Activated T-cell treated with anti-CD3 and anti-CD28 coated beads, Interleukin-2, amount 50 U/mL, for 4 hours (primary cell): ENCODE results near the gene ROR1. TPM values are rescaled to one million over a fixed set of nuclear protein-coding genes. Genes with fewer than 3 reads are reported as not detected.

ENCODE experiments used
- ATAC-seq, 2 donors: fragments of 200-7000 bp; cut with Tn5 transposase; one replicate each; pipeline ENCODE4 v1.10.0; 2021
- DNase-seq: peaks from one replicate; pipeline ENCODE4 v3.0.0-alpha.2; 2020
- H3K27me3 Mint-ChIP-seq: one replicate; pipeline ENCODE4 v1.8.0; 2021; ENCODE audit warnings: low read depth, mixed read lengths
- H3K36me3 Mint-ChIP-seq: one replicate; pipeline ENCODE4 v1.8.0; 2022; ENCODE audit warnings: mixed read lengths; ENCODE audit not compliant: insufficient read depth
- H3K4me1 Mint-ChIP-seq: one replicate; pipeline ENCODE4 v1.8.0; 2021; ENCODE audit warnings: low read depth, mixed read lengths
- H3K4me3 Mint-ChIP-seq: one replicate; pipeline ENCODE4 v1.8.0; 2021; ENCODE audit warnings: mild to moderate bottlenecking, moderate library complexity, mixed read lengths
- H3K9me3 Mint-ChIP-seq: one replicate; pipeline ENCODE4 v1.8.0; 2021; ENCODE audit warnings: mixed read lengths
- total RNA-seq, 3 donors: library from RNA; stranded (reverse); gene quantifications; one replicate each; pipeline ENCODE4 v1.2.1, GENCODE V29; 2021

ROR1 gene
- total RNA-seq, 3 donors from 2014 or later: 0.08 to 0.38 (median 0.18) TPM

DNA sequence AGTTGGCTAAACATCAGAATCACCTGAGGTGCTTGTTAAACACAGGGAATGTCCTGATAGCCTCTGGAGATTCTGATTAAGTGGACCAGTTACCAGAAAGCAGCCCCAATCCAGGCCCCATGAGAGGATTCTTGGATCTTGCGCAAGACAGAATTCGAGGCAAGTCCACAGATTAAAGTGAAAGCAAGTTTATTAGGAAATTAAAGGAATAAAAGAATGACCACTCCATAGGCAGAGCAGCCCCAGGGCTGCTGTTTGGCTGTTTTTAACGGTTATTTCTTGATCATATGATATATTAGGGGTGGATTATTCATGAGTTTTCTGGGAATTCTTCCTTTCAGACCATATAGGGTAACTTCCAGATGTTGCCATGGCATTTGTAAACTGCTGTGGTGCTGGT is 176.2 kb downstream of the ROR1 start:
- no peaks in the 10 kb centered on the region for H3K36me3 Mint-ChIP-seq
- H3K9me3 Mint-ChIP-seq: peaks cover 13% of the 10 kb centered on the region
- H3K4me1 Mint-ChIP-seq: no peaks in the 10 kb centered on the region
- no peak for DNase-seq
- peaks cover 5% of the 10 kb centered on the region for H3K27me3 Mint-ChIP-seq
- no peak for ATAC-seq
- no peak overlapping the region for H3K4me3 Mint-ChIP-seq

DNA sequence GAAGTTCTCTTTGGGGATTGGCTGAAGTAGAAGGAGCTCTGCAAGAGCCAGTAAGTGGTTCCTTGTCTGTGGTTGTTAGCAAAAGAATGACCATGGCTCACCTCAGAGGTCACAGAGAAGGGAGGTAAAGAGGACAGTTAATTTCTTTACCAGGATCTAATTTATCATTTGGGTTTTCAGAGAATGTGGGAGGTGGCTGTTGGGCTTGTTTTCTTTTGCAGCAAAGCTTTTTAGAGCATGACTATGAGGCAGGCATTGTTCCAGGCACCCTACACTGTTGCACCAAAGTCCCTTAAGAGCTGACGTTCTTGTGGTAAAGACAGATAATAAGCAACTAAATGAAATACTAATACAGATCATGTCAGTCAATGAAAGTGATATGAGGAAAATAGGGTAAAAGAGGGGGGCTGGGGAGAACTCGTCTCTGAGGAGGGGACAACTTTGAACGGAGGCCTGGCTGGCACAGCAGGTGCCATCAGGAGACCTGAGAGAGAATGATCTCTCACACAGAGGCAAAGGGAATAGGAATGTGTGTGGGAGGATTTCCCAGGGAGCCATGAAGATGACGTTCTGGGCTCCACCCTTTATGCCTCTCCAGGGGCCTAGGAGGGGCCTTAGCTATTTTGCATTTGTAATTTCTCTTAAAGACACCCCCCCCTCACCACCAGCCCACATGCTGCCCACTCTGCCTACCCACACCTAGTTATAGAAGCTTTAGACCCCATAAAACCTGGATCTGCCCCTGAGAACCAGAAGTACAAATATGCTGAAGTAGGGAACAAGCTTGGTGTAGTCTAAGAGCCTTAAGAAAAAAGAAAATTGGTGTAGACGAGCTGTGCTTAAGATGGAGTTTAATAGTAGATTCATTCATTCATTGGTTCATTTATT is 177.5 kb downstream of the ROR1 start:
- H3K4me3 Mint-ChIP-seq: no peak overlapping the region
- H3K27me3 Mint-ChIP-seq: peaks cover 5% of the 10 kb centered on the region
- H3K4me1 Mint-ChIP-seq: no peaks in the 10 kb centered on the region
- ATAC-seq (no peak), DNase-seq (no peak)
- peaks cover 13% of the 10 kb centered on the region for H3K9me3 Mint-ChIP-seq
- H3K36me3 Mint-ChIP-seq: no peaks in the 10 kb centered on the region

DNA sequence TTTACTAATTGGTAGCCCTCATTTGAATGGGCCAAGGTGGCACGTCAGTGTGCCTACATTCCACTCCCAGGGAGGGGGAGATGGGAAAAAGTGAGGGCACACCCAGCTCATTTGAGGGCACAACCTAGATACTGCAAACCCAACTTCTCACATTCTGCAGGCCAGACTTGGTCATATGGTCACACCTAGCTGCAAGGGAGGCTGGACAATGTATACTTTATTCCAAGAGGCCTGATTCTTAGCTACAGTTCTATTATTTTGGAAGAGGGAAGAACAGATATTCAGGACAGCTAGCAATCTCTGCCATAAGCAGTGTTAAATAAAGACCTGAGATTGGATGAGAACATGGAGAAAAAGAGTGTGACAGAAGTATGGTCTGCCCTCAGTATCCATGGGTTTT is 180.4 kb downstream of the ROR1 start:
- Mint-ChIP-seq H3K9me3 (peaks cover 16% of the 10 kb centered on the region), H3K36me3 (no peaks in the 10 kb centered on the region), H3K27me3 (peaks cover 5% of the 10 kb centered on the region), H3K4me3 (no peak overlapping the region), H3K4me1 (no peaks in the 10 kb centered on the region)
- ATAC-seq: no peak
- DNase-seq: no peak

DNA sequence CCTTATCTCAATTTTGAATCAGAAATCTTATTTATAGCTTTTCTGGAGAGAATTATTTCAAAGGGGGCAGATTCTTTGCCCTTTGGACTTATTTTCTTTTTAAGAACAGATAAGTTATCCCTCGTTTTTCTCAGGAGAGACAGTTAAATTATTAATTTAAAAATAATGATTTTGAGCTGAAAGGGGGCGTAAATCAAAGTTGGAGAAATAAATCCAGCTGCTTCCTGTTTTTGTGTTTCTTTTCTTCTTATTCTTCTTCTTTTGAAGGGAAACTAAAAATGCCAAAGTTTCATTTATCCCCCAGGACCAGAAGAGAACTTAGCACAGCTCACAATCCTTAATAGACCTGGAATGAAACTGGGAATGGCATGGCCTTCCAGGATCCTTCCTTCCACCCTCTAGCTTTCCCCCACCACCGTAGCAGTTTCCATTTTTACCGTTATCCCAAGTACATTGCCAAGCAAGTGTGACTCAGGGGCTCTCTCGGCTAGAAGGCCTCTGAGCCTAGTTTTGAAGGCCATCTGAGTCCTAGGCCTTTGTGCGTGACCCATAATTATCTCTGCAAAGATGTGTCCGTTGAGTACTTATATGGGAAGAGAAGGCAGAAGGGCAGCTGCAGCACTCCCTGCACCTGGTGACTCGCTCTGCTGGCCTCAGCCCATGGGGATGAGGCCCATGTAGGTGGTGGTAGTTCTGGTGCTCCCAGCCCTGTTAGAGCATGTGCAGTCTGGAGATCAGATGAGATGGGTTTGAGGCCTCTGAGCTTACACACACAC is 181.7 kb downstream of the ROR1 start:
- H3K9me3 Mint-ChIP-seq: peaks cover 16% of the 10 kb centered on the region
- H3K27me3 Mint-ChIP-seq: peaks cover 4% of the 10 kb centered on the region
- H3K4me1 Mint-ChIP-seq: no peaks in the 10 kb centered on the region
- ATAC-seq (no peak), DNase-seq (no peak)
- H3K4me3 Mint-ChIP-seq: no peak overlapping the region
- H3K36me3 Mint-ChIP-seq: no peaks in the 10 kb centered on the region

DNA sequence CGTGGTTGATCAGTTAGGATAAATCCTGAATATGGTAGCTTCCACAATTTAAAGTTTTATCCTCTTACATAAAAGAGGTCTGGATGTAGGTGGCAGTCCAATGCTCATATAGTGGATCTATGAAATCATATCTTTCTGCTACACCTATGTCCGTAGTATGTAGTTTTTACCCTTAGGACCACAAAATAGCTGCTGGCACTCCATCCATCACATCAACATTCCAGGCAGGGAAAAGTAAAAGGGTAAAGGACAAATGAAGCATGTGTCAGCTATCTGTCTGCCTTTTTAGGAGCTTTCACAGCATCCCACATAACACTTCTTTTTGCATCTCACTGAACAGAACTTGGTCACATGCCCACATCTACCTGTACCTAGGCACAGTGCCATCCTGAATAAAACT is 184.7 kb downstream of the ROR1 start:
- Mint-ChIP-seq H3K4me3 (no peak overlapping the region), H3K27me3 (peaks cover 5% of the 10 kb centered on the region), H3K4me1 (no peaks in the 10 kb centered on the region), H3K9me3 (peaks cover 14% of the 10 kb centered on the region), H3K36me3 (no peaks in the 10 kb centered on the region)
- DNase-seq (no peak), ATAC-seq (no peak)

DNA sequence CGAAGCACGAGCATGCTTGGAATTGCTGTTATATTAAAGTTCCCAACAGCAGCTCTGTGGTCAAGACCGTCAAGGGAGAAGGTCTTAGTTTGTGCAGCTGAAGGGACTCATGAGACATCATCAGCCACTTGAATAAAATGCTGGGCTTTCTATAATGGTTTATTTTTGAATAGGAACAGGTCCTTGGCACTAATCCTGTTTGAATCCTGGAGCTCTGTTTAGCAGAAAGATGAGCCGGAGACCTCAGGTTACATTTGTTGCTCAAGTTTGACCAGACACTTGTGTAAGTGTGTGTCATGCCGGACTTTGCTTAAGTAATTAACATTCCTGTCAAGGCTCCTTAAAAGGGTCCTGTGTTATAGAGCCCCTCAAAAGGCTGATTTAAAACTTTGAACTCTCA is 186.5 kb downstream of the ROR1 start:
- H3K9me3 Mint-ChIP-seq: peaks cover 3% of the 10 kb centered on the region
- ATAC-seq: no peak
- H3K36me3 Mint-ChIP-seq: no peaks in the 10 kb centered on the region
- DNase-seq: no peak
- H3K4me1 Mint-ChIP-seq: no peaks in the 10 kb centered on the region
- no peak overlapping the region for H3K4me3 Mint-ChIP-seq
- H3K27me3 Mint-ChIP-seq: peaks cover 7% of the 10 kb centered on the region

DNA sequence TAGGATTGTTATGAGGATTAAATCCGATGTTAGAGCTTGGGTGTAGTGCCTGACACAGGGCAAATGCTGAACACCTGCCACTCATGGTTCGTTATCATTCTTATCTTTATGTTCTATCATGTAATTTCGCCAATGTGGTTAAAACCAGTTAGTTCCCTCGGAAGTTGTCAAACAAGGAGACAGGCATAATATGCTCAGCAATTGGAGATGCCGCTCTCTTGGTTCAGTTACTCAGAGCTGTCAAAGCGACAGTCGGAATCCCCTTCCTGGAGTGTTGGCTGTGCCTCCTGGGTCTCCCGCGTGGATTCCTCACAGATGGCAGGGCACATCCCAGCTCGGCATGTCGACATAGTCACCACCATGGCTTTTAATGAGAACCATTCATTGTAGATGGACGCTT is 192.2 kb downstream of the ROR1 start:
- Mint-ChIP-seq H3K4me1 (no peaks in the 10 kb centered on the region), H3K36me3 (no peaks in the 10 kb centered on the region), H3K9me3 (no peaks in the 10 kb centered on the region), H3K27me3 (peaks cover 7% of the 10 kb centered on the region), H3K4me3 (no peak overlapping the region)
- ATAC-seq (no peak), DNase-seq (no peak)

DNA sequence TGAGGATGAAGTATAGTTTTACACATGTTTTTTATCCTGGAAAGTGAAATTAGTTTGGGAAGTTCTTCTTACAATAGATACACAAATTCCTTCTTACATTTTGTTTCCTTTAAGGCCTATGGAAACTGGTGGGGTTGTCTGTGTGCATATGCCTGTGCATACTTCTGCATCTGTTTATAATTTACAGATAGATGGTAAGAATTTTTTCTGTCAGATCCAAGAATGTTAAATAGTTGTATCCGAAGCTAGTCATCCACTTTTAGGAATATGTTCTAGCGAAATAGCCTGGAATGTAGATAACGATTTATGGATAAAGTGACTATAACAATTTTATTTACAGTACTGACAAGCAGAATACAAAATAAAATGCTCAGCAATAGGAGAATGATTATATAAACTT is 194.1 kb downstream of the ROR1 start:
- Mint-ChIP-seq H3K9me3 (no peaks in the 10 kb centered on the region), H3K27me3 (peaks cover 4% of the 10 kb centered on the region), H3K4me1 (no peaks in the 10 kb centered on the region), H3K36me3 (no peaks in the 10 kb centered on the region), H3K4me3 (no peak overlapping the region)
- no peak for ATAC-seq
- DNase-seq: no peak

DNA sequence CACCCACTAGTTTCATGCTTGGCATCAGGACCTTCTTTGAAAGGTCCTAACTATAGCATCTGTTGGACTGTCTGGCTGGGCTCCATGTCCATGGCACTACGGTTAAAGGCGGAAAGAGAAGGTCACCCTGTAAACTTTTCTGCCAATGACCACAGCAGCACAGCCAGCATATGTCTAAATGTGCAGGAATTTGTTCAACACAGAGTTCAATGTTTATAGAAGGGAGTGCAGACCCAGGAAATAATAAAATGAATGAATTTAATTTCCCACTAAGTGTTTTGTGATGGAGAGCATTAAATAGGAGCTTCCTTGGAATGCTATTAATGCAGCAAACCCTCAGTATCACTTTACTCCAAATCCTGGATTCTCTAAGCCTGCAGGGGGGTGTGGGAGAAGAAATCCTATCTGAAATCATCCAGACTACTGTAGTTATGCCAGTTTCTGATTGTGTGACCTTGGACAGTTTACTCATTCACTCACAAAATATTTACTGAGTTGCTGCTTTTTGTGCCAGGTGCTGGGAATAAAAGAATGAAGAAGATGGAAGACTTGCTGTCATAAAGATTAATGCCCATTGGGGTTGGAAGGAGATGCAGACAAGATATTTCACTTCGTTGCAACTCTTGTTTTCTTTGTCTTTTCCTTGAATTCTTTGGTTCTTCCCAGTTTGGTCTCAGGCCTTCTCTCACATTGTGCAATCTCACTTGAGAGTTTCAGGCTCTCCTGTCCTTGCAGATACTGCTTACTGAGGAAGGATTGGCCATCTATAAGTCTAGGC is 195.0 kb downstream of the ROR1 start:
- no peak for DNase-seq
- Mint-ChIP-seq H3K4me1 (no peaks in the 10 kb centered on the region), H3K27me3 (peaks cover 2% of the 10 kb centered on the region), H3K9me3 (no peaks in the 10 kb centered on the region), H3K36me3 (no peaks in the 10 kb centered on the region), H3K4me3 (no peak overlapping the region)
- ATAC-seq: no peak

DNA sequence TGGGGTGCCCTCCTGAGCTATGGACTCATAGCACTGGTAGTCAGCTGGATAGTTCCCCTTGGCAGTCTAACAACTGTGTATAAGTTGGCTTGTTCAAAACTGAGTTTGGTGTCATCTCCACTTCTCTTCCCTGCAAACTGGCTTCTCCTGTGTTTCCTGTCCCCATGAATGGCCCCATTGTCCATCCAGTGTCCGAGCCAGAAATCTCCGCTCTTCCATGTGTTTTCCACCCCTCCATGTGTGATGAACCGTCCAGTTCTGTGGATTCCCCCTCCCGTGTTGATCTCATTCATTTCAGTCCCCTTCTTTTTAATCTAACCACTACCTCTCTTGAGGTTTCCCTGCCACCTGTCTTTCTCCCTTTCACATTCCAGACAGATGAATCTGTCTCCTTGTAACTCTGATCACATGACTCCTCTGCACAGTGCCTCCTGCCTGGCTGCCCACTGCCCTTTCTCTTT is 195.7 kb downstream of the ROR1 start:
- no peak for ATAC-seq

DNA sequence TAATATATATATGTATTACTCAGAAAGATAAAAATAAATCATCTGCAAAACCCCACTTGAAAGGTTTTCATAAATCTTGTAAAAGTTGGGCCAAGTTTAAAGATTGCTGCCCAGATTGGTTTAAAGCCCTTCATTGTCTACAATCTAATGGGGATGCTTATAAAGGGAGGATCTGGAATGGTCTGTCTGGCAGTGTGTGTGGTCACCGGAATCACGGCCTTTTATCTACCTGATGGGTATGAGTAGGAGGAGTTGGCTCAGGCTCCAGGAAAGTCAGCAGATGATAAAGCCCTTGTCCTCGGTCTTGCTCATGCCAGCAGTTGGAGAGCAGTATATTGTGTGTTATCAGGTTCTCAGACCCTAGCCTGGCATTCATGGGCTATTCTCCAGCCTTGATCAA is 197.7 kb downstream of the ROR1 start:
- Mint-ChIP-seq H3K9me3 (no peaks in the 10 kb centered on the region), H3K27me3 (peaks cover 6% of the 10 kb centered on the region), H3K4me3 (no peak overlapping the region), H3K4me1 (no peaks in the 10 kb centered on the region), H3K36me3 (no peaks in the 10 kb centered on the region)
- ATAC-seq: no peak
- no peak for DNase-seq

More for the DNA sequence above, 195.7 kb downstream of the ROR1 start:
- H3K27me3 Mint-ChIP-seq: peaks cover 2% of the 10 kb centered on the region
- no peak overlapping the region for H3K4me3 Mint-ChIP-seq
- H3K36me3 Mint-ChIP-seq: no peaks in the 10 kb centered on the region
- no peak for DNase-seq
- no peaks in the 10 kb centered on the region for H3K4me1 Mint-ChIP-seq
- H3K9me3 Mint-ChIP-seq: no peaks in the 10 kb centered on the region

DNA sequence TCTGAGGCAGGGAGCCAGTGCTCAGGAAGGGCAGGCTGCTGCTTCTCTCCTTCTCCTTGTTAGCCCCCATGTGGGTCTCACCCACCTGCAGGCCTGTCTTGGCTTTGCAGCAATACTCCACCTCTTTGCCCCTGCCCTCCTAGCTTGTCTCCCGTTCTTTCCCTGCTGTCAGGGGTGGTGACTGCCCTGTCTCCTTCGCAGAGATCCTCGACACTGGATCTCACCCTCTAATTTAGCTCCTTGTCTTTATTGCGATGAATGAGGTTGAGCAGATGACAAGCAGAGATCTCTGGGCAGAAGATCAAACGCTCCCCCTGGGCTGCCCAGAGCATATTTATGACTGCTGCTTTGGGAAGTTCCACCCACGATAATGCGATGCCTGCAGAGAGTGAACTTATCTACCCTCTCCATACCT is 199.2 kb downstream of the ROR1 start:
- Mint-ChIP-seq H3K4me3 (no peak overlapping the region), H3K4me1 (no peaks in the 10 kb centered on the region), H3K27me3 (peaks cover 6% of the 10 kb centered on the region), H3K36me3 (no peaks in the 10 kb centered on the region), H3K9me3 (no peaks in the 10 kb centered on the region)
- no peak for ATAC-seq
- DNase-seq: no peak

DNA sequence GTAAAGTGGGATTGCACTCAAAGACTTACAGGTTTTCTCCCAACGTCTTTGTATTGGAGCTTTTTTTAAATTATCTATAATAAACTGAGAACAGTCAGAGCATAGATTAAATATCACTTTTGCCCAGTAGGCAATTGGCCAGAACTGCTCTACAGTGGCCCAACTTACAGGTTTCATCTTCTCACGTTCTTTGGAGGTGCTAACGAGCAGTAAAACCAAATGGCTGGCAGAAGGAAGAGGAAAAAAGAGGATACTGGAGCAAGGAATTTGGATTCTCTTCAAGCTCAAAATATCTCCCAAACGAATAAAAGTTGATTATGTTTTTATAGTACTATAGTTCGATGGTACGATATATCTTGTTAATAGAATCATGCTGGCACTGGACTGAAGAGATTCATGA is 201.1 kb downstream of the ROR1 start:
- Mint-ChIP-seq H3K4me1 (no peaks in the 10 kb centered on the region), H3K4me3 (no peak overlapping the region), H3K9me3 (no peaks in the 10 kb centered on the region), H3K27me3 (peaks cover 6% of the 10 kb centered on the region), H3K36me3 (no peaks in the 10 kb centered on the region)
- ATAC-seq: no peak
- no peak for DNase-seq

DNA sequence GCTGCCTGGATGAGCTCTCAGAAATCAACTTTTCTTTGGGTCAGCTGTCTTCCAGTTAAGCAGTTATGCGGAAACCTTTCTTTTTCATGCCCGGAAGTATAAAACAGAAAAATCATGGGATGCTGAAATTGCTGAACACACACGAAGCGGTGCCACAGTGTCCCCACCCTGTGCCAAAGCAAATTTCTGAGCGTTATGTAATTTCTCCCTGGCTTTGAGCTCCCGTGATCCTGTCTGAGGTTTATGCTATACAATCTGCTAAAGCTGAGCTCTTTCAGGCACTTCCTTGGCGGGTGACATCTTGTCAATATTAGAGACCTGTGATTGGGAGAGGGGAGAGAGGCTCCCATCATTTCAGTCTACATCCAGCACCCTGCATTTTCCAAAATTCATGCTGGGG is 201.7 kb downstream of the ROR1 start:
- H3K9me3 Mint-ChIP-seq: no peaks in the 10 kb centered on the region
- no peak overlapping the region for H3K4me3 Mint-ChIP-seq
- DNase-seq (no peak), ATAC-seq (no peak)
- H3K27me3 Mint-ChIP-seq: peaks cover 6% of the 10 kb centered on the region
- H3K36me3 Mint-ChIP-seq: no peaks in the 10 kb centered on the region
- no peaks in the 10 kb centered on the region for H3K4me1 Mint-ChIP-seq
